ENCODE data around the gene MTM1. TPM values are rescaled to one million over a fixed set of nuclear protein-coding genes. Genes with fewer than 3 reads are reported as not detected.

Gene MTM1
- total RNA-seq, 6 experiments from 2014 or later: 8.1 to 12.2 (median 10.0) TPM

GRCh38 chrX:150655788-150656187 lies 87.4 kb downstream of the MTM1 start:
- no peak overlapping the region for H3K27ac Mint-ChIP-seq
- H3K4me1 Mint-ChIP-seq (ENCODE audit: low read depth): no peaks in the 10 kb centered on the region
- H3K27me3 Mint-ChIP-seq (ENCODE audit: insufficient read depth): no peaks in the 10 kb centered on the region
- H3K36me3 Mint-ChIP-seq (ENCODE audit: low read depth): peaks cover 5% of the 10 kb centered on the region; the same call in 1 of the 2 replicates
- no peaks in the 10 kb centered on the region for H3K9me3 Mint-ChIP-seq
- DNase-seq: no peak
- no peak for TF ChIP-seq CTCF (IDR thresholded peaks at IDR 0.05)
- no peak overlapping the region for H3K4me3 Mint-ChIP-seq

- DNase-seq: no peak
- Mint-ChIP-seq H3K27me3 (ENCODE audit: insufficient read depth) (no peaks in the 10 kb centered on the region), H3K36me3 (ENCODE audit: low read depth) (peaks cover 17% of the 10 kb centered on the region; the same call in 1 of the 2 replicates), H3K4me1 (ENCODE audit: low read depth) (no peaks in the 10 kb centered on the region; the same call in 1 of the 2 replicates), H3K4me3 (no peak overlapping the region), H3K9me3 (no peaks in the 10 kb centered on the region), H3K27ac (no peak overlapping the region)
- no peak for TF ChIP-seq CTCF (IDR thresholded peaks at IDR 0.05)
These were observed 94.7 kb downstream of the MTM1 start for GRCh38 chrX:150663073-150663472.

GRCh38 chrX:150664290-150664689 lies 95.9 kb downstream of the MTM1 start:
- no peaks in the 10 kb centered on the region; the same call in 1 of the 2 replicates for H3K4me1 Mint-ChIP-seq (ENCODE audit: low read depth)
- no peak overlapping the region for H3K27ac Mint-ChIP-seq
- TF ChIP-seq CTCF (IDR thresholded peaks at IDR 0.05): no peak
- no peaks in the 10 kb centered on the region for H3K9me3 Mint-ChIP-seq
- peaks cover 17% of the 10 kb centered on the region; the same call in 1 of the 2 replicates for H3K36me3 Mint-ChIP-seq (ENCODE audit: low read depth)
- DNase-seq: no peak
- no peak overlapping the region for H3K4me3 Mint-ChIP-seq
- H3K27me3 Mint-ChIP-seq (ENCODE audit: insufficient read depth): no peaks in the 10 kb centered on the region

GRCh38 chrX:150676221-150676620 lies 107.8 kb downstream of the MTM1 start:
- H3K27me3 Mint-ChIP-seq (ENCODE audit: insufficient read depth): no peaks in the 10 kb centered on the region
- no peak overlapping the region for H3K27ac Mint-ChIP-seq
- H3K4me3 Mint-ChIP-seq: no peak overlapping the region
- no peak for TF ChIP-seq CTCF (IDR thresholded peaks at IDR 0.05)
- no peaks in the 10 kb centered on the region for H3K4me1 Mint-ChIP-seq (ENCODE audit: low read depth)
- H3K9me3 Mint-ChIP-seq: no peaks in the 10 kb centered on the region
- H3K36me3 Mint-ChIP-seq (ENCODE audit: low read depth): no peaks in the 10 kb centered on the region
- no peak for DNase-seq

- peak; percentile 42 for TF ChIP-seq CTCF (IDR thresholded peaks at IDR 0.05)
- Mint-ChIP-seq H3K4me3 (no peak overlapping the region), H3K27ac (no peak overlapping the region), H3K9me3 (no peaks in the 10 kb centered on the region), H3K27me3 (ENCODE audit: insufficient read depth) (no peaks in the 10 kb centered on the region; the same call in 1 of the 2 replicates), H3K4me1 (ENCODE audit: low read depth) (peaks cover 10% of the 10 kb centered on the region; the same call in 1 of the 2 replicates), H3K36me3 (ENCODE audit: low read depth) (no peaks in the 10 kb centered on the region)
- DNase-seq: no peak
These were observed 112.6 kb downstream of the MTM1 start for GRCh38 chrX:150680974-150681373.

- DNase-seq: no peak
- H3K4me3 Mint-ChIP-seq: no peak overlapping the region
- no peak overlapping the region for H3K27ac Mint-ChIP-seq
- peaks cover 11% of the 10 kb centered on the region for H3K4me1 Mint-ChIP-seq (ENCODE audit: low read depth)
- no peaks in the 10 kb centered on the region; the same call in 1 of the 2 replicates for H3K36me3 Mint-ChIP-seq (ENCODE audit: low read depth)
- no peak for TF ChIP-seq CTCF (IDR thresholded peaks at IDR 0.05)
- H3K27me3 Mint-ChIP-seq (ENCODE audit: insufficient read depth): no peaks in the 10 kb centered on the region; the same call in 1 of the 2 replicates
- H3K9me3 Mint-ChIP-seq: no peaks in the 10 kb centered on the region
These were observed 114.7 kb downstream of the MTM1 start for GRCh38 chrX:150683112-150683511.
